ENCODE measurements around the gene LHX4.

- no peak for TF ChIP-seq CTCF (conservative IDR thresholded peaks at IDR 0.05)
- no peak for TF ChIP-seq ZFX (IDR thresholded peaks at IDR 0.05)
Measured at GRCh38 chr1:180224902-180225301, 5.2 kb upstream of the LHX4 start.

Data from C4-2B (cell line).